Dermis microvascular lymphatic vessel endothelial cell (primary cell): Measurements from ENCODE around the gene GRHPR. TPM values are rescaled to one million over a fixed set of nuclear protein-coding genes. Genes with fewer than 3 reads are reported as not detected.
"Not testable (repeated sequence)": the region's sequence is repeated elsewhere in the genome, so short reads cannot be mapped to it uniquely, and the experiment has no call there.

Source experiments
- DNase-seq, 2 donors: peaks; one replicate each; pipeline versions ENCODE4 v3.0.0 to v3.0.0-alpha.2; 2010; ENCODE audit warnings: low read depth in 2 of 2
- total RNA-seq: library from RNA; depleted of rRNA; stranded (reverse); fragments of >200 nt; gene quantifications from 2 replicates; pipeline ENCODE4 v1.2.1, GENCODE V29; 2014

The GRHPR gene
- total RNA-seq, 1 donor from 2014 or later: 122 TPM

DNA sequence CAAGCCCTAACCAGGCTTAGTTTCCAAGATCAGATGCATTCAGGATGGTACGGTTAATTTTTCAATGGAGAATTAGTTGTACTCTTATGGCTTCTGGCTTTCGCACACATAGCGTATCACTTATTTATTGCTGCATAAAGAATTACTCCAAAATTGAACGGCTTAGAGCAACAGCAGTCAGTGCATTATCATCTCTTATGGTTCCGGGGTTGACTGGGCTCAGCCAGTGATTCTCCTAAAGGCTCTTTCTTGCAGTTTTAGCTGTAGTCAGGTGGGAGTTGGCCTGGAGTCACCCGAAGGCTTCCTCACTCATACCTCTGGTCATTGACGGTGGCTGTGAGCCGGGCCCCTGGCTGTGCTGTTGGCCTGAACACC lies 595 bp upstream of the GRHPR start:
- no peak for DNase-seq

DNA sequence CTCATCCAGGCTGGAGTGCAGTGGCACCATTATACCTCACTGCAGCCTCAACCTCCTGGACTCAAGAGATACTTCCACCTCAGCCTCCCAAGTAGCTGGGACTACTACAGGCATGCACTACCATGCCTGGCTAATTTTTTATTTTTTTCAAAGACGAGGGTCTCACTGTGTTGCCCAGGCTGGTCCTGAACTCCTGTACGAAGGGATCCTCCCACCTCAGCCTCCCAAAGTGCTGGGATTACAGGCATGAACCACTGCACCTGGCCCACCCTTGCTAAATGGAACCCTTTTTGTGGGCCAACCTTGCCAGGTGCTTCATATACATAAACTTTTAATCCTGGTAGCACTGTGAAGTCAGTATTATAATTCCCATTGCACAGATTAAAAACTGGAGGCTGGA lies 1.0 kb downstream of the GRHPR start:
- no peak for DNase-seq

DNA sequence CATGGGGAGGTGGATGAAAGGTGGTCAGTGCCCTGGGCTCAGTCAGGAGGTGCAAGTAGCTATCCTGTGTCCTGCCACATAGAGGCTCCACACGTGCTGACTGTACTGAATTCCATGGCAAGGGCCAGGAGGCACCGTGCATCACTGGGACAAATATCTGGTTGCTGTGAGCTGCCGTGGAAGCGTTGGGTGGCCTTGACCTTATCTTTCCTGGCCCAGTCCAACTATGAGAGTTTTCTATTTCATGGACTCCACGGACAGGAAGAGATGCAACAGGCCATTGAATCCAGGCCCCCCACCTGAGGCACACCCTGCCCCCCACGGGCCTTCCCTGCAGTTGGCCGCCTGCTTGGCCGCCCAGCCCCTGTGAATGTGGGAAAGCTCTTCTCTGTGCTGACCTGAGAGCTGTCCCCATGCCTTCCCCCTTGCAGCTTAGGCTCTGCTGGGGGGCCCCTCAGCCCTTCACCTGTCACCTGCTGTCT lies 1.7 kb downstream of the GRHPR start:
- no peak for DNase-seq

DNA sequence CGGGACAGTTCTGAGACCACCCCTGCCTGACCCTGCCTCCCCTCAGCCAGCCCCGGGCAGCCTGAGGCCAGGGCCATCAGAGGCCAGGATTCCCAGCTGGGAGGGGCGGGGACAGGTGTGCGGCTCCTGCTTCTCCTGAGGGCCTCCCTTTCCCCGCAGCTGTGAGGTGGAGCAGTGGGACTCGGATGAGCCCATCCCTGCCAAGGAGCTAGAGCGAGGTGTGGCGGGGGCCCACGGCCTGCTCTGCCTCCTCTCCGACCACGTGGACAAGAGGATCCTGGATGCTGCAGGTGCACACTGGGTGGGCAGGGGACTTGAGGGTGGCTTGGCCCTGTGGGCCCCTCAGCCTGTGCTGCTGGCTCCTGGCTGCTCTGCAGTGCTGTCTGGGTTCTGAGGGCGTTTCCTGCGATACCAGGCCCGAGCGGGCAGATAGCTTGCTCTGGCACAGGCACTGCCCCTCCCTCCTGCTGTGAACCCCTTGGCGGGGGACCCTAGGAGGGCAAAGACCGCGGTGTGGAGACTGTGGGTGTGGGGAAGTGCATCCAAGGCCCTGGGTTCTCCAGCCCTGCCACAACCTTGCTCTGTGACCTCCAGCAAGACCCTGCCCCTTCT lies 2.3 kb downstream of the GRHPR start:
- DNase-seq: no peak

DNA sequence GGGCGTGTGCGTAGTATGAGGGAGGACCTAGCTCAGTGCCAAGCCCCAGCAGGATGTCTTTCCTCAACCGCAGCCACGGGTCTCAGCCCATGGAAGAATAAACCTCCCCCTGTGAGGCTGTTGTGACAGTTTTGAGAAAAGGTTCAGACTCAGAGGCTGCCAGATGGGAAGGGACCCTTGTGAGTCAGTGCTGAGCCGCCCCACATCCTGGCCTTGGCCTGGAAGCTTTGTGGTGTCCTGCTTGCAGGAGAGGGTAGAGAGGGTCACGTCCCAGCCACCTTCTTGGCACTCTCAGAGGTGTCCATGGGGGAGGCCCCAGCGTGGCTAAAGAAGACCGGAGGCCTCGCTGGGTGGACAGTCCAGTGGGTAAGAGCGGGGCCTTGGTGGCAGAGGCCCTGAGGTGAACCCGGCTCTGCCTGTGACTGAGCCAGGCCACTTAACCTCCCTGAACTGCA lies 2.8 kb downstream of the GRHPR start:
- no peak for DNase-seq

DNA sequence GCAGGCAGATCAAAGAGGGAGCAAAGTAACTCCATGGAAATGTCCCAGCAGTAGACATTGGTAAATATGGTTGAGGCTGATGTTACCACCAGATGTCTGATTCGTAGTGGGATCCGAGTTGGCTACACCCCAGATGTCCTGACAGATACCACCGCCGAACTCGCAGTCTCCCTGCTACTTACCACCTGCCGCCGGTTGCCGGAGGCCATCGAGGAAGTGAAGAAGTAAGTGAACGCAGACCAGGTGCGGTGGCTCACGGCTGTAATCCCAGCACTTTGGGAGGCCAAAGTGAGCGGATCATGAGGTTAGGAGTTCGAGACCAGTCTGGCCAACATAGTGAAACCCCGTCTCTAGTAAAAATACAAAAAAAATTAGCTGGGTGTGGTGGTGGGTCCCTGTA lies 3.9 kb downstream of the GRHPR start:
- not testable (repeated sequence) for DNase-seq

DNA sequence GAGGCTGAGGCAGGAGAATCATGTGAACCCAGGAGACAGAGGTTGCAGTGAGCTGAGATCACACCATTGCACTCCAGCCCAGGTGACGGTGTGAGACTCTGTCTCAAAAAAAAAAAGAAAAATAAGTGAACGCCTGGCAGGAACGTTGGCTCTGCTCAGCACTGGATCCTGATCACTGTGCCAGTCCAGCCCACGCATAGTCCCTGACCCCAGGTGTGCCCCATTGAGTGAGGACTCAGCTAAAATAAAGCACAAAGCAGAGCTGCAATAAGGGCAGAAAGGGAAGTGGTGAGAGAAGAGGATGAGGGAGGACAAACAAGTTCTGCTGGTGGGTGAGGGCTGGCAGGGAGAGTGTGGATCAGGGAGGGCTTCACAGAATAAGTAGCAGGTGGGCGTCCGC lies 4.3 kb downstream of the GRHPR start:
- no peak for DNase-seq

DNA sequence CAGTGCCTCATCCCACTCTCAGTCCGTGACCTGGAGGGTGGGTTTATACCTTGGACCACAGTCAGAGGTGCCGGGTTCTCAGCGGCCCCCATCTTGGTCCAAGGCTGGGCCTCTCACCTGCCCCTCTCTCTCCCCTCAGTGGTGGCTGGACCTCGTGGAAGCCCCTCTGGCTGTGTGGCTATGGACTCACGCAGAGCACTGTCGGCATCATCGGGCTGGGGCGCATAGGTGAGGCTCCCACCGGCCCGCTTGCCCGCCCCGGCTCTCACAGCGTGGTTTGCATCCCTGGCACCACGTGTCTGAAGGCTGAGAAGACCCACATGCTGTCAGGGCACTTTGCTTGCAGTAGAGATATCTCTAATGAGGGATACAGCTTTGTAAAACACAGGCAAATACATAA lies 5.8 kb downstream of the GRHPR start:
- DNase-seq: no peak

DNA sequence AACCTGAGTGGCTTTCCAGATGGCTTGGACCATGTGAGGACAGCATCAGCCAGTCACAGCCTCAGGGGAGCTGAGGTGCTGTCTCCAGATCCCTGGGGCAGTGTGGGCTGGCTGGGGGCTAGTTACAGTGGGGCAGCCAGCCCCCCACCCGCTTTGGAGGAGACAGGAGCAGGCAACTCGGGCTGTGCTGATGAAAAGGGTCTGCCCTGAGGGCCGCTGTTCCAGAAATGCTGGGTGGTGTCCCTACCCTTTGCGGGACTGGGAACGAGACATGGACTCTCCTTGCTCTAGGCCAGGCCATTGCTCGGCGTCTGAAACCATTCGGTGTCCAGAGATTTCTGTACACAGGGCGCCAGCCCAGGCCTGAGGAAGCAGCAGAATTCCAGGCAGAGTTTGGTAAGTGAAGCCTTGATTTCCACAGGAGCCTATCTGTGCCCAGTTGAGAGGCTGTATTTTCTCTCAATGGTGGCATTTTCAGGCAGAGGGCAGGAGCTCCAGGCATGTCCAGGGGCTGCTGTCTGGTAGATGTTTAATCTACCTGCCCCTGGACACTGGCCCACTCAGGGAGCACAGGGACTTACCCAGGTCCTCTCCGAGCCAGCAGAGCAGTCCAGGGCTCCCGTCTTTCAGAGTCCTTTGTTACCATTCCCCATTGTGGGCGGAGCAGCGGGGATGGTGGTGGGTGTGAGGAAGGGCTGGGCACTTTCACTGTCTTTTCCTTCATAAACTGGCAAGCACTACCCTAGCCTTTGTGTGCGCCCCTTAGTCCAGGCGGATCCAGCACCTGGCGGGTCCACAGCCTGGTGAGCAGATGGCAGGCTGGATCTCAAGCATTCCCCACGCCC lies 7.2 kb downstream of the GRHPR start:
- DNase-seq: no peak

DNA sequence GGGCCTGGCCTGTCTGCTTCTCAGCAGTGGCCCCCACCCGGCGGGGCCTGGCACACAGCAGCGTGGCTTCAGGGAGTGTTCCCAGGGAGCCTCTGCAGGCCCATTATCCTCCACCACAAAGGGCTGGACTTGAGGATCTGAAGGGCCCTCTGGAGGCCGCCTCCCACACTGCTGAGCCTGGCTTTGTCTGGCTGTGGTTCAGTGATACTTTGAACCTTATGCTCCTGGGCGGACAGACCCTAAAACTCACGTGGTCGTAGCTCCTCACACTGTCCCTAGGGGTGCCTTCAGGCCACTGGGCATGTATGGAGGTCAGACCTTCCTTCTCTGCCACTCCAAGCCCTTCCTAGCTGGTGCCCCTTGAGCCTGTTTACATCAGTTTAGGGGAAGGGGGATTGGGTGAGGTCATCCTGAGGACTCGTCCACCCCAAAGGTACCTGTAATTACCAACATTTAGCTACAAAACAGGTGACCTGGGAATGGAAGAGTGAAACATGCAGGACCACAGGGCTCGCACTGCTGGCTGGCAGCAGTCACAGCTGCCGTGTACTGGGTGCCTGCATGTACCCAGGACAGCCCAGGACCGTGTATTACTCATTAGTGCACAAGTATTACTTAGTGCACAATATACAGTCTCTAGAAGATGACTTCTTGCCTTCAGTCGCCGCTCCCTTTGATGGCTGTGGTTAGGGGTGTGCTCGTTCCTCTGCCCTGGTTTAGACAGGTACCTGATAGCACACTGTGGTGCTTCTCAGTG lies 8.5 kb downstream of the GRHPR start:
- no peak for DNase-seq

DNA sequence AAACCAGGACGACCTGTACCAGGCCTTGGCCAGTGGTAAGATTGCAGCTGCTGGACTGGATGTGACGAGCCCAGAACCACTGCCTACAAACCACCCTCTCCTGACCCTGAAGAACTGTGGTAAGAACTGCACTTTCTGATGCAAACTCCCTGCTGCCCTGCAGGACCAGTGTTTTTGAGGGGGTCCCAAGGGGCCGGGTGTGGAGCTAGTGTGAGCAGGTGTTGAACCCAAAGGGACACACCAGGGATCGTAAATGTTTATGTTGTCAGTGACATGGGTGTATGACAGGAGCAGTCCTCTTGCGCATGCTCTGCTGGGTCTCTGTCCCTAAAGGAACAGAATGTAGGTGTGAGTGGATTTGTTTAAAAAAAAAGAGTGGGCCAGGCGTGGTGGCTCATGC lies 9.5 kb downstream of the GRHPR start:
- DNase-seq: no peak

DNA sequence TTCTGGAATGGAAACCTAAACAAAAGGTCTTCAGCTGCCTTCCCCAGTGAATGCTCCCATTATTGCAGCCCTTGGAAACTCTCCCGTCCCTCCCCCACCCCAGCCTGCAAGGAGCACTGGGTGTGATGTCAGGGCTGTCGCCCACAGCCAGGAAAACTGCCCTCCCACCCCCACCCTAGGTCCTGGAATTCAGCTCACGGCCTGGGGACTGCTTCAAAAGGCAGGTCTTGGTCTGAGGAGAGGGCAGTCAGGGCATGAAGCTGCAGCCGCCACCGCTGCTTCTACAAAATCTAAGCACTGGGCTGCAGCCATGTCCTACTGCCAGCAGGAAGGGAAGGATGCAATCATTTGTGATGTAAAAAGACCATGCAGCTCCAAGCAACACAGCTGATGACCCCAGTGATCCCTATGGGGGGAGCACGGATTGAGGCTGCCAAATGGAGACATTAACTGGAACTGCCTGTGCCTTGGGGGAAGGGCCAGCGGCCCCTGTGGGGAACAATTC lies 11.4 kb downstream of the GRHPR start:
- DNase-seq: no peak

DNA sequence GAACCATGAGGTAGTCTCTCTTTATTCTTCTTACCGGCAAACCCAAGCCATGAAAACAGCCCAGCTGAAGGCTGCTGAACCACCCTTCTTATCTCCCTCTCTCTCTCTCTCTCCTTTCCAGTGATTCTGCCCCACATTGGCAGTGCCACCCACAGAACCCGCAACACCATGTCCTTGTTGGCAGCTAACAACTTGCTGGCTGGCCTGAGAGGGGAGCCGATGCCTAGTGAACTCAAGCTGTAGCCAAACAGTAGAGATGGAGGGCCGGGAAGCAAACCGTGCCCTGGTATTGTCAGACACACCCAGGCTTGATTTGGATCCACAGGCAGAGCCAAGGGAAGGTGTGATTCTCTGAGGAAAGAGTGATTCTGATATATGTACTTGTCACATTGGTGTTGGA lies 14.0 kb downstream of the GRHPR start:
- no peak for DNase-seq

DNA sequence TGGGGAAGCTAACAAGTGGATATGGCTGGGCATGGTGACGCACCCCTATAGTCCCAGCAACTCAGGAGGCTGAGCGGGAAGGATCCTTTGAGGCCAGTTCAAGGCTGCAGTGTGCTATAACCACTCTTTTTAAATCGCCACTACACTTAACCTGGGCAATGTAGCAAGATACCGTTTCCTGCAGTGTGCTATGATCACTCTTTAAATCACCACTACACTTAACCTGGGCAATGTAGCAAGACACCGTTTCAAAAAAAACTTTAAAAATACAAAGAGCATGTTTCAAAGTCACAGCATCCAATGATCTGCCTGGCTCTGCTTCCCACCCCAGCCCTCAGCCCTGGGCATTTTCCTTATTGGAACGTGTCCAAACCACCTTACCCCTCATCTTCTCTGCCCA lies 14.5 kb downstream of the GRHPR start:
- DNase-seq: no peak

DNA sequence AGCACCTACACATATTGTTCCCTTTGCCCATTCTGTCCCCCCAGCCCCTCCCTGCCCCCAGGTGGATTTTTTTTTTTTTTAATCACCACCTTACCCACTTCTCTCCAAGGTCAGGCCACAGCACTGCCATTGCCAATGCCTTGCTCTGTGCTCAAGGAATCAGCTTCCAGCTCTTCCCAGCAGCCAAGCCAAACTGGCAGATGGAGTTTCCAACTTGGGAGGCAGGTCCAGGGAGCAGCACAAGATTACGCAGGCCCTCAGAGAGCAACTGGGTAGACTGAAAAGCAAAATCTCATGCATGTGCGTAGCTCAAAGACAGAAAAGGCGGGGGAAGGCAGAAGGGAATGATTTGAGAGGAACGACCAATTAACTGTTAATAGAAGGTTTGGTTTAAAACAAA lies 15.1 kb downstream of the GRHPR start:
- no peak for DNase-seq

DNA sequence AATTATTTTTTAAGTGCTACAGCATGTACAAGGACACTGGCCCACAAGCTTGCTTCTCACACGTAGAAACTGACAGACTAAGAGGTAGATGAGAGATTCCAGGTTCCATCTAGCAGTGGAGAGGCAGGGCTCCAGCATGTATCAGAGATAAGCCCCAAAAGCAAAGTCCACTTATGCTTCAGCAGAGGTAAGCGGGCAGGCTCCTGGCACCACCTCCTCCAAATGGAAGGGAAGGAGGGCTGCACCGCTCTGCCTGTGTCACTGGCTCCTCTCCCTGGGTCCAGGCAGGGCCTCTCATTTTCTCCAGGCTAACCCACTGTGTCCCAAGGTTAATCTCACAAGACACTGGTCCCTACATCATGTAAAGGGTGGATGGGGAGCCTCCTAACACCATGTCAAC lies 15.9 kb downstream of the GRHPR start:
- no peak for DNase-seq

DNA sequence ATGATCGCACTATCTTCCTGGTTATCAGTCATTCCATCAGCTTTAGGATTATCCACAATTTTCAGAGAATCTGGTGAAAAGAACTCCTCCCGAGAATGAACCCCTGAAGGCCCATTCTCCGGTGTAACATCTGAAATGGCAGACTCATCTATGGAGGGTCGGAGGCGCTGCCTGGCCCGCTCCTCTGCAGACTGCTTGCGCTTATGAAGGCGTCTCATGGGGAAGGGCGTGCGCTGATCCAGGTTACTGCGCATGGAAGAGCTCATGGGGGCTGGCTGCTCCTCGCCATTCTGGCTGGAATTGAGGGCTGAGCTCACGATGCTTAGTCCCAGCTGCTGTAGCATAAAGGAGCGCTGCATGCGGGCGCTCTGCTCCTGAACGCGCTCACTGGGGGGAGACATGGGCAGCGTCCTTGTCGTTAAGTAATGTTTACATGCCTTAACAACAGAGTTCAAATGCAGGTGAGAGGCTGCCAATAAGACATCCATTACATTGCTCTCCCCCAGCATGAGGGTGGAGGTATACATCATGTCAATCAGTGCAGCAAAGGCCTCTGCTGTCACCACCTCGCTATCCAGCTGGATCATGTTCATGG lies 19.4 kb downstream of the GRHPR start:
- DNase-seq: no peak

DNA sequence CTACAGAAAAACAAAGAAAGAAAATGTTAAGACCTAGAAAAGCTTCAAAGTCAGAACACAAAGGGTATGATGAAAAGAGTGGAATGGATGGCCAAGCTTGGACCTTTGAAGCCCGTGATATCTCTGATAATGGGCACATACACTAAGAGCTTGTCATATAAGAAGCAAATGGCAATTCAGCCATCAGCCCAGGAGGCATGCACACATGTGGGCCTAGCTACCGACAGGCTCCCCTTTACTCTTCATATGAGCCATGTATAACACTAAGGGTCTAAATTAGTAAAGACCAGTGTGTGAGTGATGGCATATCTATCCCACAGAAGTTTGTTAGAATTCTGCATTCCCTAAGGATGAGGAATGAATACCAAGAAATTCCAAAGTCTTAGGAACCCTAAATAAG lies 20.1 kb downstream of the GRHPR start:
- no peak for DNase-seq

DNA sequence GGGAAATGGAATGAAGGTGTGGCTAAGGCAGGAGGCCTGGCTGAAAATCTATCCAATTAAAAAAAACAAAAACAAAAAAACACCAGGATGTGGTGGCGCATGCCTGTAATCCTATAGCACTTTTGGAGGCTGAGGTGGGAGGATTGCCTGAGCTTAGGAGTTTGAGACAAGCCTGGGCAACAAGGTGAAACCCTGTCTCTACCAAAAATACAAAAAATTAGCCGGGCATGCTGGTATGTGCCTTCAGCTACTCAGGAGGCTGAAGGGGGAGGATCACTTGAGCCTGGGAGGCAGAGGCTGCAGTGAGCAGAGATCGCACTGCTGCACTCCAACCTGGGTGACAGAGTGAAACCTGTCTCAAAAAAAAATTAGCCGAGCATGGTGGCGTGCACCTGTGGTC lies 21.1 kb downstream of the GRHPR start:
- DNase-seq: no peak

DNA sequence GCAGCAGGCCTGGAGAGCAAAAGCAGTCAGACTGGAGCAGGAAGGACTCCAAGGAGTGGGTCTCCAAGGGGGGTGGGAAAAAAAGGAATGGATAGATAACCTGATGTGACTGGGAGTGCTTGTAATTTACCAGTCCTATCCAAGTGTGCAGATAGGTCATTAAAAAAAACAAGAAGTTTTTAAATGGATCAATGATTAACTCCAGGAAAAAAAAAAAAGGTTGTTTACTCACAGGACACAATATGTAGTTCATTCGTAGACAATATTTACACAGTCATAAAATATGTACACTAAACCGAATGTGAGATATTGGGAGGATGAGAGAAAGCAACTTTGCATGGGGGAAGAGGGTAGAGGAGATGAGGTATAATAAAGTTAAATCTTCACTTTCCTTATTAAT lies 22.4 kb downstream of the GRHPR start:
- DNase-seq: no peak

DNA sequence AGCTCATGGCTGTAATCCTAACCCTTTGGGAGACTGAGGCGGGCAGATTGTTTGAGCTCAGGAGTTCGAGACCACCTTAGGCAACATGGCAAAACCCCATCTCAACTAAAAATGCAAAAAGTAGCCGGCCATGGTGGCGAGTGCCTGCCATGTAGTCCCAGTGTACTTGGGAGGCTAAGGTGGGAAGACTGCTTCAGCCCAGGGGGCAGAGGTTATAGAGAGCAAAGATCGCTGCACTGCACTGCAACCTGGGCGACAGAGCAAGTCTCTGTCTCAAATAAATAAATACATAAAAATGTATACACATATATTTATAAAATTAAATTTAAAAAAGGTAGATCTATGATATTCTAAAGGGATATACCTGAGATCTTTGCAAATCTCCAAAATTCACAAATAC lies 23.3 kb downstream of the GRHPR start:
- DNase-seq: no peak

DNA sequence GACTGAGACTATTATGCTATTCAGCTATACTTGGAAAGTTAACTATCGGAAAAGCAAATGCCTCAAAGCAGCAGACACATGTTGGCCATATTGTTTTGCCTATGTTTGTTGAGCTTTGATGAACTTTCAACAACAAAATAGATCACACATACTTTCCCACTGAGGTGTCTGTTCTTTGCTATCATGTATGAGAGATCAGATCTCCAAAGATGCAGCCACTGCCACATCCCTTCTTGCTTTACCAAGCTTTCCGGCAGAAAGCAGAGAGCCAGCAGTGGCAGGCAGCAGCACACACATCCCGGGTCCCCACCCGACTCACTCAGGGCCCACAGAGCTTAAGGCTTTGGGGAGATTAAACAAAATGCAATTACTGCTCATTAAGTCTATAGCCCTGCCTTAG lies 23.9 kb downstream of the GRHPR start:
- no peak for DNase-seq
